ENCODE measurements around the gene ITCH. TPM values are rescaled to one million over a fixed set of nuclear protein-coding genes. Genes with fewer than 3 reads are reported as not detected.

Gene ITCH
- total and polyA plus RNA-seq, 9 of the 15 experiments (the other 6 are each of a cell fraction or from before 2014, with no cell fraction given): 7.5 to 53.0 (median 22.9) TPM

- no peak for FAIRE-seq
- TF ChIP-seq CBX1 (IDR thresholded peaks at IDR 0.05; ENCODE audit: low read depth) (no peak), HDAC3 (IDR thresholded peaks at IDR 0.05; ENCODE audit: borderline replicate concordance, partially characterized antibody) (no peak), CC2D1A (IDR thresholded peaks at IDR 0.05) (no peak), KDM4B (IDR thresholded peaks at IDR 0.05; ENCODE audit: borderline replicate concordance in 2 of 2, low read depth in 1 of 2) (no peak), CEBPG (CRISPR knock-in tag; IDR thresholded peaks at IDR 0.05) (no peak), CEBPG (tag; conservative IDR thresholded peaks at IDR 0.05 in 1 of 2, IDR thresholded peaks at IDR 0.05 in 1 of 2) (no peak), ZNF830 (CRISPR knock-in tag; IDR thresholded peaks at IDR 0.05) (no peak), NFIX (CRISPR knock-in tag; IDR thresholded peaks at IDR 0.05; ENCODE audit: low read depth) (no peak), MYNN (IDR thresholded peaks at IDR 0.05) (no peak), MYNN (CRISPR knock-in tag; IDR thresholded peaks at IDR 0.05) (no peak), GABPA (tag; conservative IDR thresholded peaks at IDR 0.05; ENCODE audit: low read depth) (no peak), CBX3 (IDR thresholded peaks at IDR 0.05; ENCODE audit: borderline replicate concordance in 1 of 2, low read length in 2 of 2) (no peak), PRPF4 (IDR thresholded peaks at IDR 0.05; ENCODE audit: insufficient read depth, low read depth, low read length, poor library complexity, severe bottlenecking) (no peak), HDAC6 (IDR thresholded peaks at IDR 0.05; ENCODE audit: low read depth, low read length) (no peak), RAD51 (IDR thresholded peaks at IDR 0.05; ENCODE audit: borderline replicate concordance, low read depth) (no peak), RB1 (IDR thresholded peaks at IDR 0.05; ENCODE audit: low read depth) (no peak), RAD21 (CRISPR knock-in tag; conservative IDR thresholded peaks at IDR 0.05 in 1 of 2, IDR thresholded peaks at IDR 0.05 in 1 of 2) (no peak)
- TF ChIP-seq, protein P1, sequence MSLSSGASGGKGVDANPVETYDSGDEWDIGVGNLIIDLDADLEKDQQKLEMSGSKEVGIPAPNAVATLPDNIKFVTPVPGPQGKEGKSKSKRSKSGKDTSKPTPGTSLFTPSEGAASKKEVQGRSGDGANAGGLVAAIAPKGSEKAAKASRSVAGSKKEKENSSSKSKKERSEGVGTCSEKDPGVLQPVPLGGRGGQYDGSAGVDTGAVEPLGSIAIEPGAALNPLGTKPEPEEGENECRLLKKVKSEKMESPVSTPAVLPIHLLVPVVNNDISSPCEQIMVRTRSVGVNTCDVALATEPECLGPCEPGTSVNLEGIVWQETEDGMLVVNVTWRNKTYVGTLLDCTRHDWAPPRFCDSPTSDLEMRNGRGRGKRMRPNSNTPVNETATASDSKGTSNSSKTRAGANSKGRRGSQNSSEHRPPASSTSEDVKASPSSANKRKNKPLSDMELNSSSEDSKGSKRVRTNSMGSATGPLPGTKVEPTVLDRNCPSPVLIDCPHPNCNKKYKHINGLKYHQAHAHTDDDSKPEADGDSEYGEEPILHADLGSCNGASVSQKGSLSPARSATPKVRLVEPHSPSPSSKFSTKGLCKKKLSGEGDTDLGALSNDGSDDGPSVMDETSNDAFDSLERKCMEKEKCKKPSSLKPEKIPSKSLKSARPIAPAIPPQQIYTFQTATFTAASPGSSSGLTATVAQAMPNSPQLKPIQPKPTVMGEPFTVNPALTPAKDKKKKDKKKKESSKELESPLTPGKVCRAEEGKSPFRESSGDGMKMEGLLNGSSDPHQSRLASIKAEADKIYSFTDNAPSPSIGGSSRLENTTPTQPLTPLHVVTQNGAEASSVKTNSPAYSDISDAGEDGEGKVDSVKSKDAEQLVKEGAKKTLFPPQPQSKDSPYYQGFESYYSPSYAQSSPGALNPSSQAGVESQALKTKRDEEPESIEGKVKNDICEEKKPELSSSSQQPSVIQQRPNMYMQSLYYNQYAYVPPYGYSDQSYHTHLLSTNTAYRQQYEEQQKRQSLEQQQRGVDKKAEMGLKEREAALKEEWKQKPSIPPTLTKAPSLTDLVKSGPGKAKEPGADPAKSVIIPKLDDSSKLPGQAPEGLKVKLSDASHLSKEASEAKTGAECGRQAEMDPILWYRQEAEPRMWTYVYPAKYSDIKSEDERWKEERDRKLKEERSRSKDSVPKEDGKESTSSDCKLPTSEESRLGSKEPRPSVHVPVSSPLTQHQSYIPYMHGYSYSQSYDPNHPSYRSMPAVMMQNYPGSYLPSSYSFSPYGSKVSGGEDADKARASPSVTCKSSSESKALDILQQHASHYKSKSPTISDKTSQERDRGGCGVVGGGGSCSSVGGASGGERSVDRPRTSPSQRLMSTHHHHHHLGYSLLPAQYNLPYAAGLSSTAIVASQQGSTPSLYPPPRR (CRISPR knock-in tag; IDR thresholded peaks at IDR 0.05; ENCODE audit: borderline replicate concordance): no peak
- Histone ChIP-seq H3K4me2 (ENCODE audit: insufficient read depth, low read length) (no peak overlapping the region), H3K9me3 (replicated peaks; ENCODE audit: control insufficient read depth, insufficient read depth, low read depth, low read length) (no peaks in the 10 kb centered on the region), H3K9me1 (ENCODE audit: control insufficient read depth, insufficient read depth, low read length) (no peaks in the 10 kb centered on the region), H2AFZ (ENCODE audit: low read depth, low read length) (no peak overlapping the region), H3K27ac (ENCODE audit: extremely low read depth, low read depth, low read length) (no peak overlapping the region), H3K4me3 (no peak overlapping the region), H3K36me3 (ENCODE audit: control insufficient read depth, insufficient read depth, low read length) (peaks cover 73% of the 10 kb centered on the region), H3K4me1 (replicated peaks in 1 of 2; ENCODE audit: control insufficient read depth in 2 of 2, insufficient read depth in 2 of 2, low read length in 2 of 2) (no peaks in the 10 kb centered on the region), H4K20me1 (replicated peaks; ENCODE audit: control insufficient read depth, insufficient read depth, low read length) (no peaks in the 10 kb centered on the region), H3K9ac (ENCODE audit: insufficient read depth in 1 of 2, low read depth in 2 of 2, low read length in 2 of 2) (no peak overlapping the region), H3K79me2 (ENCODE audit: control insufficient read depth, insufficient read depth, low read length) (no peaks in the 10 kb centered on the region), H3K27me3 (ENCODE audit: control insufficient read depth in 2 of 2, insufficient read depth in 2 of 2, low read length in 2 of 2) (no peaks in the 10 kb centered on the region)
- BruUV-seq (replicated peaks): TSS peak; percentile 14
- POLR2A ChIA-PET: interaction anchor here (1.0 kb wide), 1 partner anchor 12 kb away, joined by 3 read pairs; no protein-coding TSS in a partner anchor
- CTCF ChIA-PET (ENCODE audit: low intra/inter-chr PET ratio): no interaction called here
- in situ Hi-C loops (cut with MboI) (no loop called here), intact Hi-C loops (cut with micrococcal nuclease) (no loop called here)
- ATAC-seq: no peak
- 82% methylated on average over 3 of the region's 3 CpGs for WGBS (ENCODE audit: insufficient coverage, low coverage, missing lambda C conversion rate)
- no peak for DNase-seq (ENCODE audit: extremely low read depth in 1 of 4, low spot score in 3 of 4)
These were observed 52.0 kb downstream of the ITCH start for GRCh38 chr20:34415079-34415478.
